Stomach (tissue), 9 donors: ENCODE results near the gene RNF34. TPM values are rescaled to one million over a fixed set of nuclear protein-coding genes. Genes with fewer than 3 reads are reported as not detected.

Source experiments
- DNase-seq, 2 donors: peaks; one replicate each; pipeline versions ENCODE4 v3.0.0 to v3.0.0-alpha.2; 2013 to 2019
- H3K27ac ChIP-seq, 5 donors: fragments of 200-600 bp in 4 of 5; sonication (generic) in 4 of 5; one replicate each; pipeline ENCODE4 v1.5.1; 2013 to 2019; ENCODE audit warnings: mild to moderate bottlenecking in 1 of 5, moderate library complexity in 1 of 5
- H3K27me3 ChIP-seq, 3 donors: fragments of 200-600 bp; sonication (generic); one replicate each; pipeline ENCODE4 v1.5.1; 2017 to 2019; ENCODE audit warnings: mixed run types in 1 of 3
- H3K36me3 ChIP-seq, 4 donors: fragments of 200-600 bp; sonication (generic); 1 replicate in 3 of 4; 2 replicates in 1 of 4; pipeline ENCODE4 v1.5.1; 2016 to 2019
- H3K4me1 ChIP-seq, 4 donors: fragments of 200-600 bp; sonication (generic); one replicate each; pipeline ENCODE4 v1.5.1; 2016 to 2019
- H3K4me3 ChIP-seq, 4 donors: fragments of 200-600 bp; sonication (generic) in 3 of 4; one replicate each; pipeline ENCODE4 v1.5.1; 2016 to 2019; ENCODE audit warnings: mild to moderate bottlenecking in 1 of 4
- H3K9me3 ChIP-seq, 4 donors: fragments of 200-600 bp; sonication (generic); one replicate each; pipeline ENCODE4 v1.5.1; 2016 to 2019
- CTCF ChIP-seq, 7 experiments: fragments of 450-650 bp in 4 of 7; fragments of 200-600 bp in 3 of 7; sonication (generic) in 3 of 7; IDR thresholded peaks; one replicate each; pipeline ENCODE4 v1.5.1; 2016 to 2019; ENCODE audit warnings: antibody characterized with exemption in 7 of 7, control low read depth in 2 of 7, mild to moderate bottlenecking in 1 of 7
- EP300 ChIP-seq: sonication (generic); formaldehyde crosslinking; IDR thresholded peaks from one replicate; pipeline ENCODE4 v1.6.1; 2017; ENCODE audit warnings: antibody characterized with exemption
- POLR2A ChIP-seq, 4 donors: fragments of 450-650 bp; IDR thresholded peaks; one replicate each; pipeline ENCODE4 v1.6.1; 2016; ENCODE audit warnings: antibody characterized with exemption in 4 of 4, control low read depth in 2 of 4, mild to moderate bottlenecking in 1 of 4, moderate library complexity in 1 of 4
- POLR2AphosphoS5 ChIP-seq, 3 donors: sonication (generic); formaldehyde crosslinking; IDR thresholded peaks; one replicate each; pipeline ENCODE4 v1.6.1; 2016; ENCODE audit warnings: antibody characterized with exemption in 3 of 3
- WGBS, 5 donors: extraction: QIAGEN DNeasy Blood & Tissue Kit in 3 of 5; methylation state at CpG; one replicate each; pipeline versions ENCODE4 v1.1.5 to v1.1.7; 2013 to 2018; 5-methylcytosine and 5-hydroxymethylcytosine counted together
- intact Hi-C: fragments of 100-400 bp; cut with DNase I; formaldehyde crosslinking; loops from one replicate; pipeline ENCODE4 v1.15.1; 2023; ENCODE audit warnings: low total_unique reads
- polyA plus RNA-seq, 3 donors: library from polyadenylated mRNA; stranded (reverse); fragments of 200-250 nt; gene quantifications; one replicate each; pipeline ENCODE4 v1.2.3, GENCODE V29; 2013
- total RNA-seq, 5 donors: library from RNA; depleted of rRNA; stranded (reverse); fragments of >200 nt; gene quantifications; one replicate each; pipeline versions ENCODE4 v1.1.0 to v1.2.3, GENCODE V29; 2014 to 2016
- donor health status: healthy with polysubstance abuse.
- donor health status: Bipolar disorder and iron deficiency.
- donor health status: healthy.

Gene RNF34
- total and polyA plus RNA-seq, 8 donors, result 9.8 to 258 (median 34.7) TPM

GRCh38 chr12:121451961-121452339, 52.0 kb downstream of the RNF34 start:
- Histone ChIP-seq H3K4me3 (peak overlapping the region in 1 of 4 donors; percentile 4), H3K27me3 (no peaks in the 10 kb centered on the region), H3K27ac (peak overlapping the region in 3 of 5 donors; percentile 29 to 62 (median 40)), H3K36me3 (peaks cover 0 to 38% (median 20%) of the 10 kb centered on the region in 4 donors), H3K4me1 (peaks cover 0 to 37% (median 17%) of the 10 kb centered on the region in 4 donors), H3K9me3 (no peaks in the 10 kb centered on the region)
- WGBS, 5 donors, result 27 to 45% (median 36%) methylated on average over 4 of the region's 4 CpGs
- DNase-seq, result peak in 1 of 2 donors; percentile 51
- no peak for TF ChIP-seq EP300
- no peak for TF ChIP-seq POLR2AphosphoS5 (IDR thresholded peaks at IDR 0.05)
- no peak for TF ChIP-seq CTCF (IDR thresholded peaks at IDR 0.05)
- no peak for TF ChIP-seq POLR2A (IDR thresholded peaks at IDR 0.05)
- intact Hi-C loops, result no loop called here

- intact Hi-C loops, result no loop called here
- Histone ChIP-seq H3K4me3 (peak overlapping the region in 1 of 4 donors; percentile 4), H3K4me1 (peaks cover 0 to 37% (median 17%) of the 10 kb centered on the region in 4 donors), H3K36me3 (peaks cover 0 to 38% (median 20%) of the 10 kb centered on the region in 4 donors), H3K27me3 (no peaks in the 10 kb centered on the region), H3K27ac (peak overlapping the region in 3 of 5 donors; percentile 29 to 62 (median 40)), H3K9me3 (no peaks in the 10 kb centered on the region)
- TF ChIP-seq POLR2A (IDR thresholded peaks at IDR 0.05) (no peak), EP300 (no peak), CTCF (IDR thresholded peaks at IDR 0.05) (no peak), POLR2AphosphoS5 (IDR thresholded peaks at IDR 0.05) (no peak)
- DNase-seq, result peak in 1 of 2 donors; percentile 59
- WGBS, 5 donors, result 57 to 80% (median 74%) methylated on average over 31 to 35 of the region's 35 CpGs
Observed at GRCh38 chr12:121452340-121452984, 52.5 kb downstream of the RNF34 start.

- Histone ChIP-seq H3K36me3 (peaks cover 0 to 38% (median 20%) of the 10 kb centered on the region in 4 donors), H3K27me3 (no peaks in the 10 kb centered on the region), H3K9me3 (no peaks in the 10 kb centered on the region), H3K4me3 (no peak overlapping the region), H3K4me1 (peaks cover 0 to 37% (median 17%) of the 10 kb centered on the region in 4 donors), H3K27ac (peak overlapping the region in 1 of 5 donors; percentile 62)
- no peak for TF ChIP-seq POLR2AphosphoS5 (IDR thresholded peaks at IDR 0.05)
- no peak for TF ChIP-seq CTCF (IDR thresholded peaks at IDR 0.05)
- no peak for DNase-seq
- WGBS, 5 donors, result 77 to 97% (median 94%) methylated on average over 11 to 39 of the region's 39 CpGs
- intact Hi-C loops, result no loop called here
Observed at GRCh38 chr12:121452985-121453360, 53.1 kb downstream of the RNF34 start.

- no peak for TF ChIP-seq CTCF (IDR thresholded peaks at IDR 0.05)
- no peak for TF ChIP-seq POLR2AphosphoS5 (IDR thresholded peaks at IDR 0.05)
- no peak for TF ChIP-seq POLR2A (IDR thresholded peaks at IDR 0.05)
- no peak for TF ChIP-seq EP300
- Histone ChIP-seq H3K4me3 (no peak overlapping the region), H3K9me3 (no peaks in the 10 kb centered on the region), H3K27me3 (no peaks in the 10 kb centered on the region), H3K36me3 (peaks cover 0 to 36% (median 20%) of the 10 kb centered on the region in 4 donors), H3K27ac (no peak overlapping the region), H3K4me1 (peaks cover 0 to 37% (median 17%) of the 10 kb centered on the region in 4 donors)
- intact Hi-C loops, result no loop called here
- no peak for DNase-seq
- WGBS, 5 donors, result 84 to 92% (median 88%) methylated on average over 13 to 18 of the region's 18 CpGs
Observed at GRCh38 chr12:121453629-121454028, 53.7 kb downstream of the RNF34 start.
